ENCODE data around the gene GRAMD1B. TPM values are rescaled to one million over a fixed set of nuclear protein-coding genes. Genes with fewer than 3 reads are reported as not detected.

The GRAMD1B gene
- total RNA-seq, 2 donors from 2014 or later, result 28.8 to 39.6 TPM

DNA sequence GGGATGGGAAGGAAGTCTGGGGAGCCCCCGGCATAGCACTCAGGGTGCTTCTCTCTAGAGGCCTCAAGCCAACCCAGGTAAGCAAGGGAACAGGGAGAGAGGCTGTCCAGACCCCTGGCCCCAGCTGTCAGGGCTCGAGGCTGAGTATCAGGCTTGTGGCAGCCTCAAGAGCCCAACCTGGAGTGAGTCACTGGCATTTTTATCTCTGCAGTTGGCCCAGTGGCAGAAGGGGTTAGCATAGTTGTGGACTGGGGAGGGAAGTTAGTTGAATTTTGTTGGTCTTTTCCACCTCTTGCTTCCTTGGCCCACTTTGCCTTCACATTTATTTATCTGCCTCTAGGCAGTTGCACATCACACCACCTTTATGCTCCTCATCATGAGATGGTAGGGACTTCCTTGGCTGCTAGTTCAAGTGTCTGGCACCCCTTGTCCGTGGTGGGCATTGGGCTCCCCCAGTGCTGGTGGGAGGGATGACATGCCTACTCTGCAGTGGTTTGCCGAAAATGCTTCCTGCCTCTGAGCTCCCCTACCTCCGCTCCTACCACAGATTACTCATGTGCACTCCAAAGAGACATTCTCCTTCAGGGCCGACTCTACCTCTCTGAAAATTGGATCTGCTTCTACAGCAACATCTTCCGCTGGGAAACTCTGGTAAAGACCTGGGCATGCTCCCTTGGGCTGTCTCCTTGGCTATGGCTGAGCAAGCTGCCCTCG, 164.3 kb downstream of the GRAMD1B start:
- Mint-ChIP-seq H3K36me3 (ENCODE audit: low read depth) (peaks cover 35% of the 10 kb centered on the region), H3K9me3 (no peaks in the 10 kb centered on the region), H3K27ac (no peak overlapping the region), H3K27me3 (ENCODE audit: insufficient read depth) (no peaks in the 10 kb centered on the region), H3K4me3 (no peak overlapping the region), H3K4me1 (no peaks in the 10 kb centered on the region)
- no peak for DNase-seq
- Histone ChIP-seq H3K9ac (ENCODE audit: extremely low read depth, low read length, poor library complexity, severe bottlenecking) (no peak overlapping the region), H3K27ac (ENCODE audit: low read depth, low read length) (no peak overlapping the region), H3K36me3 (ENCODE audit: control insufficient read depth, insufficient read depth, low read length) (peaks cover 84% of the 10 kb centered on the region), H3K4me3 (ENCODE audit: low read length) (no peak overlapping the region), H3K4me1 (ENCODE audit: control insufficient read depth, insufficient read depth, low read length) (no peaks in the 10 kb centered on the region), H3K27me3 (ENCODE audit: control insufficient read depth, insufficient read depth, low read length, poor library complexity, severe bottlenecking) (no peaks in the 10 kb centered on the region), H3K9me3 (ENCODE audit: control insufficient read depth, low read length) (no peaks in the 10 kb centered on the region)
- WGBS, 2 experiments (ENCODE audit: insufficient coverage in 1 of 2, insufficient read length in 1 of 2), result 91 to 95% methylated on average over 6 to 8 of the region's 8 CpGs
- TF ChIP-seq, protein P1, sequence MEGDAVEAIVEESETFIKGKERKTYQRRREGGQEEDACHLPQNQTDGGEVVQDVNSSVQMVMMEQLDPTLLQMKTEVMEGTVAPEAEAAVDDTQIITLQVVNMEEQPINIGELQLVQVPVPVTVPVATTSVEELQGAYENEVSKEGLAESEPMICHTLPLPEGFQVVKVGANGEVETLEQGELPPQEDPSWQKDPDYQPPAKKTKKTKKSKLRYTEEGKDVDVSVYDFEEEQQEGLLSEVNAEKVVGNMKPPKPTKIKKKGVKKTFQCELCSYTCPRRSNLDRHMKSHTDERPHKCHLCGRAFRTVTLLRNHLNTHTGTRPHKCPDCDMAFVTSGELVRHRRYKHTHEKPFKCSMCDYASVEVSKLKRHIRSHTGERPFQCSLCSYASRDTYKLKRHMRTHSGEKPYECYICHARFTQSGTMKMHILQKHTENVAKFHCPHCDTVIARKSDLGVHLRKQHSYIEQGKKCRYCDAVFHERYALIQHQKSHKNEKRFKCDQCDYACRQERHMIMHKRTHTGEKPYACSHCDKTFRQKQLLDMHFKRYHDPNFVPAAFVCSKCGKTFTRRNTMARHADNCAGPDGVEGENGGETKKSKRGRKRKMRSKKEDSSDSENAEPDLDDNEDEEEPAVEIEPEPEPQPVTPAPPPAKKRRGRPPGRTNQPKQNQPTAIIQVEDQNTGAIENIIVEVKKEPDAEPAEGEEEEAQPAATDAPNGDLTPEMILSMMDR (conservative IDR thresholded peaks at IDR 0.05), result peak; percentile 13

DNA sequence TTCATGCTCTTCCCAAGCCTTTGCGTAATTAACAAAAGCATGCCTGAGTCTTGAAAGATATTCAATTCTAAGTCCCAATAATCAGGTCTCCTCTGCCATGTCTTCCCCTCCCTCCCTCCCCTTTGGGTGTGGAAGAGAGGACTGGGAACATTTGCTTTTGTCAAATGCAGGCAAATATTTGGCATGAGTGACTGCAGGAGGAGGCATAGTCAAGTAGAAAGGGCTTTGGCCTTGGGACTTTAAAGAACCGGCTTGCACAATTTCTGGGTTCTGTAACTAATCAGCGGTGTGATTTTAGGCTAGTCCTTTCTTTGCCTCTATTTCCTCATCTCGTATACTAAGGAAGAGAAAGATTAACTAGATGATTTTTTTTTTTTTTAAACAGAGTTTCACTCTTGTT, 164.9 kb downstream of the GRAMD1B start:
- Mint-ChIP-seq H3K4me3 (no peak overlapping the region), H3K36me3 (ENCODE audit: low read depth) (peaks cover 35% of the 10 kb centered on the region), H3K27ac (no peak overlapping the region), H3K9me3 (no peaks in the 10 kb centered on the region), H3K27me3 (ENCODE audit: insufficient read depth) (no peaks in the 10 kb centered on the region), H3K4me1 (no peaks in the 10 kb centered on the region)
- TF ChIP-seq, protein P1 (conservative IDR thresholded peaks at IDR 0.05), result no peak
- H3K27me3 ChIP-seq (ENCODE audit: control insufficient read depth, insufficient read depth, low read length, poor library complexity, severe bottlenecking), result no peaks in the 10 kb centered on the region
- no peak for DNase-seq
- H3K9ac ChIP-seq (ENCODE audit: extremely low read depth, low read length, poor library complexity, severe bottlenecking), result no peak overlapping the region
- no peak overlapping the region for H3K4me3 ChIP-seq (ENCODE audit: low read length)
- H3K27ac ChIP-seq (ENCODE audit: low read depth, low read length), result no peak overlapping the region
- no peaks in the 10 kb centered on the region for H3K4me1 ChIP-seq (ENCODE audit: control insufficient read depth, insufficient read depth, low read length)
- no peaks in the 10 kb centered on the region for H3K9me3 ChIP-seq (ENCODE audit: control insufficient read depth, low read length)
- H3K36me3 ChIP-seq (ENCODE audit: control insufficient read depth, insufficient read depth, low read length), result peaks cover 85% of the 10 kb centered on the region
- 100% methylated on average over 2 to 3 of the region's 4 CpGs for WGBS, 2 experiments (ENCODE audit: insufficient coverage in 1 of 2, insufficient read length in 1 of 2)

DNA sequence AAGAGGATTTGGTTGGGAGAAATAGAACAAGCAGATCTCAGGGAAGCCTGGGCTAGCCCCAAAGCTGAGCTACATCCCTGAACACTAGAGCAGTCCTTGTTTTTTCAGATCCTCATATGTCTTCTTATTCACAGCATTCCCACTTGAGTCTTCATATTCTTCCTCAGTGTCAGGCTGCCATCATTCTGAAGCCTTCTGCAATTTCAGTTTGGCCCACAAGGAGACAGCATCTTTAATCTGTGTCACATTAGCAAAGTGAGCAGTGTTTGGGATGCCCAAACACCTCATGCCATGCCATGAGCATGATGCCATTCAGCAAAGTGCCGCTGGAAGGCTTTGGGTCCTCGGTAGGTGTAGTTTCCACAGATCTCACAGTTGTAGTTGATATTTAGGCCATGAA, 167.8 kb downstream of the GRAMD1B start:
- Histone ChIP-seq H3K9ac (ENCODE audit: extremely low read depth, low read length, poor library complexity, severe bottlenecking) (no peak overlapping the region), H3K4me1 (ENCODE audit: control insufficient read depth, insufficient read depth, low read length) (no peaks in the 10 kb centered on the region), H3K4me3 (ENCODE audit: low read length) (no peak overlapping the region), H3K9me3 (ENCODE audit: control insufficient read depth, low read length) (no peaks in the 10 kb centered on the region), H3K27me3 (ENCODE audit: control insufficient read depth, insufficient read depth, low read length, poor library complexity, severe bottlenecking) (no peaks in the 10 kb centered on the region), H3K27ac (ENCODE audit: low read depth, low read length) (no peak overlapping the region), H3K36me3 (ENCODE audit: control insufficient read depth, insufficient read depth, low read length) (peaks cover 86% of the 10 kb centered on the region)
- no peaks in the 10 kb centered on the region for H3K27me3 Mint-ChIP-seq (ENCODE audit: insufficient read depth)
- H3K4me1 Mint-ChIP-seq, result no peaks in the 10 kb centered on the region
- H3K9me3 Mint-ChIP-seq, result no peaks in the 10 kb centered on the region
- TF ChIP-seq, protein P1 (conservative IDR thresholded peaks at IDR 0.05), result peak; percentile 53
- no peak for DNase-seq
- peaks cover 35% of the 10 kb centered on the region for H3K36me3 Mint-ChIP-seq (ENCODE audit: low read depth)
- 93 to 100% methylated on average over 2 of the region's 2 CpGs for WGBS, 2 experiments (ENCODE audit: insufficient coverage in 1 of 2, insufficient read length in 1 of 2)
- H3K27ac Mint-ChIP-seq, result no peak overlapping the region
- H3K4me3 Mint-ChIP-seq, result no peak overlapping the region
